GM12891 (cell line): ENCODE data around the gene LBHD1. TPM values are rescaled to one million over a fixed set of nuclear protein-coding genes. Genes with fewer than 3 reads are reported as not detected.
A peak's percentile ranks its signal among the peaks of the same experiment; 100 is the strongest.

ENCODE experiments used
- DNase-seq: peaks from one replicate; pipeline ENCODE4 v3.0.0; 2011; ENCODE audit warnings: low spot score; ENCODE audit not compliant: insufficient read length
- FAIRE-seq: peaks from 2 replicates; lab custom pipeline; 2011; peaks lifted over from hg19 to GRCh38; lab: Jason Lieb, UNC
- PAX5 ChIP-seq: IDR thresholded peaks from 2 replicates; pipeline ENCODE4 v1.6.1; 2011; ENCODE audit warnings: low read length, moderate library complexity, mild to moderate bottlenecking; ENCODE audit not compliant: insufficient read depth, severe bottlenecking
- POLR2A ChIP-seq: IDR thresholded peaks from 2 replicates; pipeline ENCODE4 v1.6.1; 2011; ENCODE audit warnings: low read depth, low read length, control low read depth
- POLR2AphosphoS5 ChIP-seq: IDR thresholded peaks from 2 replicates; pipeline ENCODE4 v1.6.1; 2011; ENCODE audit warnings: low read depth, low read length, control low read depth
- POU2F2 ChIP-seq: IDR thresholded peaks from 2 replicates; pipeline ENCODE4 v1.6.1; 2011; ENCODE audit warnings: low read depth, mild to moderate bottlenecking, control low read depth, low read length, moderate library complexity
- SPI1 ChIP-seq: IDR thresholded peaks from 2 replicates; pipeline ENCODE4 v1.6.1; 2011; ENCODE audit warnings: low read depth, low read length, control low read depth
- TAF1 ChIP-seq: IDR thresholded peaks from 2 replicates; pipeline ENCODE4 v1.6.1; 2011; ENCODE audit warnings: low read depth, low read length, control low read depth
- polyA plus RNA-seq: library from polyadenylated mRNA; unstranded; fragments of >200 nt; gene quantifications from one replicate; pipeline ENCODE4 v1.2.1, GENCODE V29; 2012; ENCODE audit warnings: low read depth, missing spikeins, inconsistent platforms; ENCODE audit not compliant: missing spikeins

The LBHD1 gene
- polyA plus RNA-seq = 8.5 TPM

DNA sequence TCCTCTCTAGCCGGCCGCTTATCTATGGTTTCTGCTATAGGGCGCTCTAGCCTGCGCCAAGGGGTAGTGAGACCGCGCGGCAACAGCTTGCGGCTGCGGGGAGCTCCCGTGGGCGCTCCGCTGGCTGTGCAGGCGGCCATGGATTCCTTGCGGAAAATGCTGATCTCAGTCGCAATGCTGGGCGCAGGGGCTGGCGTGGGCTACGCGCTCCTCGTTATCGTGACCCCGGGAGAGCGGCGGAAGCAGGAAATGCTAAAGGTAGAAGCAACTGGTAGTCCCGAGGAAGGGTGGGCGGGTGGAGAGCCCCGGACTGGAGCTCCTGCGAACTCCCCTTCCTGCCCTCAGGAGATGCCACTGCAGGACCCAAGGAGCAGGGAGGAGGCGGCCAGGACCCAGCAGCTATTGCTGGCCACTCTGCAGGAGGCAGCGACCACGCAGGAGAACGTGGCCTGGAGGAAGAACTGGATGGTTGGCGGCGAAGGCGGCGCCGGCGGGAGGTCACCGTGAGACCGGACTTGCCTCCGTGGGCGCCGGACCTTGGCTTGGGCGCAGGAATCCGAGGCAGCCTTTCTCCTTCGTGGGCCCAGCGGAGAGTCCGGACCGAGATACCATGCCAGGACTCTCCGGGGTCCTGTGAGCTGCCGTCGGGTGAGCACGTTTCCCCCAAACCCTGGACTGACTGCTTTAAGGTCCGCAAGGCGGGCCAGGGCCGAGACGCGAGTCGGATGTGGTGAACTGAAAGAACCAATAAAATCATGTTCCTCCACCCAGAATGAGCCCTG, at the start of gene LBHD1, which contains the start of gene UQCC3:
Gene LBHD1, minus strand, starts transcription at position 660 of the 782 bp plus-strand sequence. CDS start 2,236 bp downstream, outside the sequence.
Gene UQCC3, plus strand, starts transcription at position 66 of the 782 bp plus-strand sequence. Its CDS starts 73 bp downstream, at position 139.
- no peak for TF ChIP-seq PAX5
- TF ChIP-seq POLR2AphosphoS5 = peak; percentile 94
- TF ChIP-seq TAF1 = peak; percentile 64
- TF ChIP-seq SPI1 = no peak
- TF ChIP-seq POU2F2 = peak; percentile 73; the same call in 1 of the 2 replicates
- TF ChIP-seq POLR2A = peak; percentile 89
- FAIRE-seq (peak; percentile 41), DNase-seq (peak; percentile 85)

DNA sequence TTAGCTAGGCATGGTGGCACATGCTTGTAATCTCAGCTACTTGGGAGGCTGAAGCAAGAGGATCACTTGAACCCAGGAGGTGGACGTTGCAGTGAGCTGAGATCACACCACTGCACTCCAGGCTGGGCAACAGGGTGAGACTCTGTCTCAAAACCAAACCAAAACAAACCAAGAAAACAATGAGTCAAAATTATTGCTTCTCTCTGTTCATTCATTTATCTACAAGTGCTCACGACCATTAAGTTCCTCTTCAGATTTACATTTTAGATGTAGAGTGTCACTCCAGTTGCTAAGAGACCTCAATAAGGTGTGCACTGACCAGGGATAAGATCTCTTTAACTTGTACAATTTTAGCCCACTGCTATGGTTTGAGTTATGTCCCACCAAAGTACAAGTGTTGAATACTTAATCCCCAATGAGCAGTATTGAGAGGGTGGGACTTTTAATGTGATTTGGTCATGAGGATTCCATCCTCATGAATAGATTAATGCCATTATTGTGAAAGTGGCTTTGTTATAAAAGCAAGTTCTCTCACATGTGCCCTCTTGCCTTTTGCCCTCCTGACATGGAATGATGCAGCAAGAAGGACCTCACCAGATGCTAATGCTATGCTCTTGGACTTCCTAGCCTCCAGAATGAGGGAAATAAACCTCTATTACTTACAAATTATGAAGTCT, 47.4 kb upstream of the LBHD1 start:
- FAIRE-seq (no peak), DNase-seq (no peak)
- no peak for TF ChIP-seq TAF1
- no peak for TF ChIP-seq POLR2AphosphoS5
- TF ChIP-seq POU2F2 = no peak
- TF ChIP-seq SPI1 = no peak
- TF ChIP-seq PAX5 = no peak
- TF ChIP-seq POLR2A = no peak

DNA sequence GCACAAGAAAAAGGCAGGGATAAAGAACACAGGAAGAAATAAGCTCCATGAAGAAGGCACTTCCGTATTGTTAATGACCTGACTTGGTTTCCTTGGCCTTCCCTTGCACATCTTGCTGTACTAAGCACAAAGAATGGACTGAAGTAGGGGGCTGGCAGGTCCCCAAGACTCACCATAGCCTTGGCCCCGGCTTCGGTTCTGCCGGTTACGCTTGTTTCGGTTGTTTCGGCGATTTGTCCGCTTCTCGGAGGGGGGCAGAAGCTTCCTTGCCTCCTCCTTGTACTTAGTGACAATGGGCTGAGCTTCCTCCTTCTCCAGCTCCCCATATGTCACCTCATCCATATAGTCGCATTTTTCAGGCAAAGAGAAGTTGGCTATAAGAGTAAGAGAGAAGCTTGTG, 44.7 kb upstream of the LBHD1 start:
- TF ChIP-seq POU2F2 = no peak
- TF ChIP-seq SPI1 = no peak
- no peak for TF ChIP-seq POLR2A
- TF ChIP-seq TAF1 = no peak
- TF ChIP-seq PAX5 = no peak
- TF ChIP-seq POLR2AphosphoS5 = no peak
- FAIRE-seq (no peak), DNase-seq (no peak)

DNA sequence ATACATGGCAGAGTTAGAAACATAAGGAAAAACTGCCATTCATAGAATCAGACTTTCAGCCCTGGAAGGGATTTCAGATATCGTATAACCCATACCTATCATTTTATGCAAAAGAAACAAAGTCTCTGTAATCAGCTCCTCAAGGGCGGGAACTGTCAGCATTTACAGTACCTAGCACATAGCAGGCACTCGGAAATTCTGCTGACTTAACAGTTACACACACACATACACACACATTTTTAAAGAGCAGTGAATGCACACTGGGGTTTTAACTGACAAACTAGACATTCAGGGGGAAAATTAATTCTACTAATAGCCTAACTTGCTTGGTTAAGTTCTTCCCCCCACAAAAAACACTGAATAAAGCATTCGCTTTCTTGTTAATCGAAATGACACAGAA, 44.1 kb upstream of the LBHD1 start:
- no peak for DNase-seq
- no peak for FAIRE-seq
- TF ChIP-seq POLR2AphosphoS5 (no peak), SPI1 (no peak), PAX5 (no peak), POU2F2 (no peak), POLR2A (no peak), TAF1 (no peak)

DNA sequence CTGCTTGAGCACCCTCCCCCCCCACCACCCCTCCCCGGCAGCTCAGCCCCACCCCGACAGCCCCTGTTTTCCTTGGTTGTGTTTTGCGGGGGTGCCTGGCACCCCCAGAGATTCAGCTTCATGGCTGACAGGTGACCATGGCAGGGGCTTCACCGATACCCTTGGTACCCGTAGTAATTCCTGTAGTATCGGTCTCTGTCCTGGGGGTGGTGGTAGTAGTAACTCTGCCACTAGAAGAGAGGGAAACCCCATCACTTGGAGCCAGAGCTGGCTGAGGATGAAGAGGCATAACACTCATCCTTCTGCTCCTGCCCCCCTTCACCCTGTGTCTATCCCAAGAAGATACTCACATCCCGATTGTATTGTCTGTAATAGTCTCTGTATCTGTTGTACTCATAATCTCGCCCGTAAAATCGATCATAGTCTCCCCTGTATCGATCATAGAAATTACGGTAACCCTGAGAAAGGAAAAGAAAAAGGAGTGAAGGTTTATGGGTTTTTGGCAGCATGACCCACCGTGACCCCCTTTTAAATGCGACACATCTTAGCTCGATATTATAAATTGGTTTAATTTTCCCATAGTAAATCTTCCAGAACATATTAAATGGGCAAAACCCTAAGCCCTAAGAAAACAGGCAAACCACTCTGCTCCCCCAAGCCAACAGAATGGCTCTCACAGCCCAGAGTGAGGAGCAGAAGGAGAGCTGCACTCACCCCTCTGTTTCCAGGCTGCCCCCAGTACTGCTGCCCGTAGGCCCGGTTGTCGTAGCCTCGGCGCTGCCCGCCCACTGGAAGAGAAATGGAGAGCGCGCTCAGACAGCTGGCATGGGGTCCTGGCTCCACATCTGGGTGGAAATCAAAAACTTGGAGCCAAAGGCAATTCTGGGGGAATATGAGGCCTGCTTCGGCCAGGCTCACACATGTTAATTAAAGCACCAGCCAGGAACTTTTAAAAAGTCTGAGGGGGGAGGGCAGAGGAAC, 43.4 kb upstream of the LBHD1 start:
- FAIRE-seq = no peak
- TF ChIP-seq SPI1 (no peak), POLR2AphosphoS5 (no peak), POU2F2 (no peak), PAX5 (no peak), POLR2A (no peak), TAF1 (no peak)
- DNase-seq = no peak

DNA sequence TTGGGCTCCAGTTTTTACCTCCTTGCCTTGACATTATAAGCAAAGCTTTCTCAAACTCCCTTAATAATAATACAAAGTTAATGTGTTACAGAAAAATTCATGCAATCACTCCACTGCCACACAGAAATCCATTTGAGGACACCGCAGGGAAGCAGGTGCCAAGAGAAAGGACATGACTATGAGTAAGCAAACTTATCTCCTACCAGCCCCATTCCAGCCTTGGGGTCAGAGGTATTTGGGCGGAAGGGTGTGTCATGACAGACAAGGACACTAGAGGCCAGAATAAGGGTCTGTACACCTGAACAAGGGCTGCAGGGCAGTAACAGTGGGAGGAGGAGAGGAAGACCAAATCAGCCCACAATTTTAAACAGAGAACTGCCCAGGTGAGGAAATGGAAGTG, 41.3 kb upstream of the LBHD1 start:
- no peak for TF ChIP-seq POLR2AphosphoS5
- TF ChIP-seq SPI1 = no peak
- TF ChIP-seq TAF1 = no peak
- TF ChIP-seq POU2F2 = no peak
- no peak for TF ChIP-seq PAX5
- no peak for TF ChIP-seq POLR2A
- DNase-seq (no peak), FAIRE-seq (no peak)

DNA sequence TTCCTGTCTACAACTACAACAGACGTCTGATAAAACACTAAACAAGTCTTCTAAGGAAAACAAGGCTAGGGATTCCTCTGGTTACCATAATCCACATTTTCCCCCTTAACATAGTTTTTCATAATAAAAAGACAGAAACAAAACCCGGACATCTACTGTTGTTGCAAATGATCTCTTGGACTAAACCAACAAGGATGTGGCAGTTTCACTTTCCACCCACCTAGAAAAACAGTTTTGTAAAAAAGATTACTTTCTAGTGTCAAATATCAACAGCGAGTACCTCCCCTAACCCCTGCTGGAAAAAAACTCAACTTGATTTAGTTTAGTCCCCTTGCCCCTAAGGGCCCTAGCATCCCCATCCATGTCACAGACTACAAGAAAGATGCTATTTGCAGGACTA, 40.8 kb upstream of the LBHD1 start:
- no peak for TF ChIP-seq SPI1
- TF ChIP-seq POLR2A = no peak
- no peak for TF ChIP-seq PAX5
- no peak for TF ChIP-seq TAF1
- no peak for TF ChIP-seq POLR2AphosphoS5
- no peak for TF ChIP-seq POU2F2
- FAIRE-seq = no peak

DNA sequence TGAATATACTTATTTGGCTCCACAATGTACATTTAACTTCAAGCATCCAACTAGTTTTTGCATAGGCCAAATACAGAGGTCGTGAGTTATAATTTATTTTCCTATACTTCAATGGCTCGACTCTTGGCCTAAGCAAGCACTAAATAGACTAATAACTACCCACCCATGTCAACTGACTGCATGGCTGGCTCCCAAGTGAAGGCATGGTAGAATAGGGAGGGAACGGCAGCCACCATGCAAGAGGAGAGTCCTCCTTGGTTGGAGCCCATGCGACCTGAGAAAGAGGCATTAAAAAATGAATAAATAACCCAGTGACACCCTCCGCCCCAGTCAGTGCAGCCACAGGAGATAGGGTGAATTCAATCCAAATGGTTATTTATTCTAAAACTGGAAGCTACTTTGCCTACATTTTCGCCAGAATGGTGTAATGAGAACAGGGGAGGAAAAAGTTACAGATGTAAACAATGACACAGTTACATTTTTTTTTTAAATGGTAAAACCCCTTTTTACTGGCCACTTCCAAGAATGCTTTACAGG, 40.3 kb upstream of the LBHD1 start:
- no peak for TF ChIP-seq TAF1
- no peak for TF ChIP-seq SPI1
- no peak for TF ChIP-seq POLR2A
- TF ChIP-seq PAX5 = no peak
- TF ChIP-seq POU2F2 = no peak
- TF ChIP-seq POLR2AphosphoS5 = no peak
- DNase-seq (no peak), FAIRE-seq (no peak)

More for the DNA sequence above, 40.8 kb upstream of the LBHD1 start:
- DNase-seq = no peak

DNA sequence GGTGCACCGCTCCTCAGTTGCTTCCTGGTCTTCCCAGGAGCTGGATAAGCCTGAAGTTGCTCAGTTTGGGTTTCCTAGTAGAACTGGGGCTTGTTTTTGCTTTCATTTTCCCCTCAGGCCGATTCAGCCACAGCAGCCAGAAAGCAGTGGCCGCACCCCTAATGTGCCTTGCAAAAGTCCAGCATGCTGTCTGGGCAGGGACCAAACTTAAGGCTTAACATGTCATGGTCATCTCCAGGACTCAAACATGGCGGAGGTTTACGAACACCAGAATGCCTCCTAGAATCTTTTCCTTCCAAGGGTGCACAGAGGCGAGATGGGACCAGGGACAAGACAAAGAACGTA, 37.9 kb upstream of the LBHD1 start:
- peak; percentile 50 for FAIRE-seq
- TF ChIP-seq PAX5 (no peak), SPI1 (no peak), POLR2A (no peak), TAF1 (no peak), POLR2AphosphoS5 (no peak), POU2F2 (no peak)
- DNase-seq = no peak
